ENCODE results near the gene DTL.
A peak's percentile ranks its signal among the peaks of the same experiment; 100 is the strongest.
"Not testable (repeated sequence)": the region's sequence is repeated elsewhere in the genome, so short reads cannot be mapped to it uniquely, and the experiment has no call there.

DTL gene

GRCh38 chr1:212021563-212021962 lies 14.0 kb upstream of the DTL start:
- H3K27me3 ChIP-seq (ENCODE audit: insufficient read depth, insufficient read length), result no peaks in the 10 kb centered on the region
- no peak overlapping the region for H3K4me3 ChIP-seq (ENCODE audit: insufficient read length, low read depth)
- no peak overlapping the region for H3K9ac ChIP-seq (ENCODE audit: insufficient read length, low read depth)
- TF ChIP-seq YY1 (IDR thresholded peaks at IDR 0.05; ENCODE audit: insufficient read depth, insufficient read length) (no peak), ZNF274 (IDR thresholded peaks at IDR 0.05; ENCODE audit: low read depth, low read length) (no peak), SUZ12 (IDR thresholded peaks at IDR 0.05; ENCODE audit: extremely low read depth, insufficient read depth, insufficient read length) (no peak)
- no peak for DNase-seq (ENCODE audit: low read depth, low spot score)
- no peaks in the 10 kb centered on the region for H3K4me1 ChIP-seq (ENCODE audit: insufficient read depth, insufficient read length)
- peaks cover 35% of the 10 kb centered on the region for H3K36me3 ChIP-seq (ENCODE audit: insufficient read depth, insufficient read length, low read length)
- peaks cover 24% of the 10 kb centered on the region for H3K9me3 ChIP-seq (ENCODE audit: insufficient read depth, low read length)

- not testable (repeated sequence) for H3K9ac ChIP-seq (ENCODE audit: insufficient read length, low read depth)
- H3K9me3 ChIP-seq (ENCODE audit: insufficient read depth, low read length), result peaks cover 19% of the 10 kb centered on the region
Observed at GRCh38 chr1:212022908-212023307, 12.6 kb upstream of the DTL start.

GRCh38 chr1:212024469-212025149 lies 10.9 kb upstream of the DTL start:
- Histone ChIP-seq H3K36me3 (ENCODE audit: insufficient read depth, insufficient read length, low read length) (peaks cover 24% of the 10 kb centered on the region), H3K9ac (ENCODE audit: insufficient read length, low read depth) (no peak overlapping the region), H3K9me3 (ENCODE audit: insufficient read depth, low read length) (peaks cover 19% of the 10 kb centered on the region), H3K4me1 (ENCODE audit: insufficient read depth, insufficient read length) (no peaks in the 10 kb centered on the region), H3K4me3 (ENCODE audit: insufficient read length, low read depth) (no peak overlapping the region), H3K27me3 (ENCODE audit: insufficient read depth, insufficient read length) (no peaks in the 10 kb centered on the region)
- DNase-seq (ENCODE audit: low read depth, low spot score), result no peak
- TF ChIP-seq SUZ12 (IDR thresholded peaks at IDR 0.05; ENCODE audit: extremely low read depth, insufficient read depth, insufficient read length), result no peak
- TF ChIP-seq ZNF274 (IDR thresholded peaks at IDR 0.05; ENCODE audit: low read depth, low read length), result no peak

More at GRCh38 chr1:212022908-212023307, 12.6 kb upstream of the DTL start:
- DNase-seq (ENCODE audit: low read depth, low spot score); H3K4me1 ChIP-seq (ENCODE audit: insufficient read depth, insufficient read length); H3K27me3 ChIP-seq (ENCODE audit: insufficient read depth, insufficient read length); H3K4me3 ChIP-seq (ENCODE audit: insufficient read length, low read depth): not testable (repeated sequence)
- H3K36me3 ChIP-seq (ENCODE audit: insufficient read depth, insufficient read length, low read length), result peaks cover 26% of the 10 kb centered on the region

- H3K9ac ChIP-seq (ENCODE audit: insufficient read length, low read depth); DNase-seq (ENCODE audit: low read depth, low spot score); H3K4me1 ChIP-seq (ENCODE audit: insufficient read depth, insufficient read length); H3K27me3 ChIP-seq (ENCODE audit: insufficient read depth, insufficient read length); H3K4me3 ChIP-seq (ENCODE audit: insufficient read length, low read depth): not testable (repeated sequence)
- Histone ChIP-seq H3K9me3 (ENCODE audit: insufficient read depth, low read length) (peaks cover 19% of the 10 kb centered on the region), H3K36me3 (ENCODE audit: insufficient read depth, insufficient read length, low read length) (peaks cover 20% of the 10 kb centered on the region)
Observed at GRCh38 chr1:212027727-212028126, 7.8 kb upstream of the DTL start.

- Histone ChIP-seq H3K27me3 (ENCODE audit: insufficient read depth, insufficient read length) (no peaks in the 10 kb centered on the region), H3K4me1 (ENCODE audit: insufficient read depth, insufficient read length) (no peaks in the 10 kb centered on the region), H3K4me3 (ENCODE audit: insufficient read length, low read depth) (no peak overlapping the region), H3K36me3 (ENCODE audit: insufficient read depth, insufficient read length, low read length) (peaks cover 19% of the 10 kb centered on the region), H3K9ac (ENCODE audit: insufficient read length, low read depth) (no peak overlapping the region), H3K9me3 (ENCODE audit: insufficient read depth, low read length) (0 out of 2 replicates have a peak, but pooled peaks cover under 1% of the 10 kb centered on the region)
- no peak for TF ChIP-seq ZNF274 (IDR thresholded peaks at IDR 0.05; ENCODE audit: low read depth, low read length)
- no peak for TF ChIP-seq YY1 (IDR thresholded peaks at IDR 0.05; ENCODE audit: insufficient read depth, insufficient read length)
- no peak for TF ChIP-seq SUZ12 (IDR thresholded peaks at IDR 0.05; ENCODE audit: extremely low read depth, insufficient read depth, insufficient read length)
- no peak for DNase-seq (ENCODE audit: low read depth, low spot score)
Observed at GRCh38 chr1:212030936-212031528, 4.5 kb upstream of the DTL start.

- Histone ChIP-seq H3K36me3 (ENCODE audit: insufficient read depth, insufficient read length, low read length) (peaks cover 43% of the 10 kb centered on the region), H3K4me3 (ENCODE audit: insufficient read length, low read depth) (peak overlapping the region; percentile 94), H3K27me3 (ENCODE audit: insufficient read depth, insufficient read length) (no peaks in the 10 kb centered on the region), H3K4me1 (ENCODE audit: insufficient read depth, insufficient read length) (no peaks in the 10 kb centered on the region), H3K9me3 (ENCODE audit: insufficient read depth, low read length) (no peaks in the 10 kb centered on the region), H3K9ac (ENCODE audit: insufficient read length, low read depth) (peak overlapping the region; percentile 77)
- no peak for TF ChIP-seq ZNF274 (IDR thresholded peaks at IDR 0.05; ENCODE audit: low read depth, low read length)
- TF ChIP-seq SUZ12 (IDR thresholded peaks at IDR 0.05; ENCODE audit: extremely low read depth, insufficient read depth, insufficient read length), result no peak
- no peak for TF ChIP-seq YY1 (IDR thresholded peaks at IDR 0.05; ENCODE audit: insufficient read depth, insufficient read length)
- DNase-seq (ENCODE audit: low read depth, low spot score), result no peak
Observed at GRCh38 chr1:212034516-212035122, 929 bp upstream of the DTL start.

GRCh38 chr1:212035835-212036605 lies 472 bp downstream of the DTL start:
- no peaks in the 10 kb centered on the region for H3K4me1 ChIP-seq (ENCODE audit: insufficient read depth, insufficient read length)
- DNase-seq (ENCODE audit: low read depth, low spot score), result no peak
- peak overlapping the region; percentile 94 for H3K4me3 ChIP-seq (ENCODE audit: insufficient read length, low read depth)
- H3K9me3 ChIP-seq (ENCODE audit: insufficient read depth, low read length), result no peaks in the 10 kb centered on the region
- H3K9ac ChIP-seq (ENCODE audit: insufficient read length, low read depth), result peak overlapping the region; percentile 96
- H3K36me3 ChIP-seq (ENCODE audit: insufficient read depth, insufficient read length, low read length), result peaks cover 51% of the 10 kb centered on the region
- H3K27me3 ChIP-seq (ENCODE audit: insufficient read depth, insufficient read length), result no peaks in the 10 kb centered on the region
- TF ChIP-seq YY1 (IDR thresholded peaks at IDR 0.05; ENCODE audit: insufficient read depth, insufficient read length) (no peak), ZNF274 (IDR thresholded peaks at IDR 0.05; ENCODE audit: low read depth, low read length) (no peak), SUZ12 (IDR thresholded peaks at IDR 0.05; ENCODE audit: extremely low read depth, insufficient read depth, insufficient read length) (no peak)

Data from NT2/D1 (cell line).